Measurements from ENCODE around the gene LRRTM4.
"Not testable (repeated sequence)": the region's sequence is repeated elsewhere in the genome, so short reads cannot be mapped to it uniquely, and the experiment has no call there.

Gene LRRTM4

GRCh38 chr2:77046339-77046738, 475.8 kb downstream of the LRRTM4 start:
- no peak for DNase-seq

DNA sequence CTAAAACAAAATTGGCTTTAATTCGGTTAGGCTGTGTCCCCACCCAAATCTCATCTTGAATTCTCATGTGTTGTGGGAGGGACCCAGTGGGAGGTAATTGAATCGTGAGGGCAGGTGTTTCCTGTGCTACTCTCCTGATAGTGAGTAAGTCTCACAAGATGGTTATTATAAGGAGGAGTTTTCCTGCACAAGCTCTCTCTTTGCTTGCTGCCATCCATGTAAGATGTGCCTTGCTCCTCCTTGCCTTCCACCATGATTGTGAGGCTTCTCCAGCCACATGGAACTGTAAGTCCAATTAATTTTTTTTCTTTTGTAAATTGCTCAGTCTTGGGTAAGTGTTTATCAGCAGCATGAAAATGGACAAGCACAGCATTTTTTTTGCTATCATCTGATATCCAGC, 476.7 kb downstream of the LRRTM4 start:
- DNase-seq, result not testable (repeated sequence)

- DNase-seq, result no peak
Observed at GRCh38 chr2:77034445-77034844, 487.7 kb downstream of the LRRTM4 start.

- DNase-seq, result not testable (repeated sequence)
Observed at GRCh38 chr2:77029237-77029636, 492.9 kb downstream of the LRRTM4 start.

DNA sequence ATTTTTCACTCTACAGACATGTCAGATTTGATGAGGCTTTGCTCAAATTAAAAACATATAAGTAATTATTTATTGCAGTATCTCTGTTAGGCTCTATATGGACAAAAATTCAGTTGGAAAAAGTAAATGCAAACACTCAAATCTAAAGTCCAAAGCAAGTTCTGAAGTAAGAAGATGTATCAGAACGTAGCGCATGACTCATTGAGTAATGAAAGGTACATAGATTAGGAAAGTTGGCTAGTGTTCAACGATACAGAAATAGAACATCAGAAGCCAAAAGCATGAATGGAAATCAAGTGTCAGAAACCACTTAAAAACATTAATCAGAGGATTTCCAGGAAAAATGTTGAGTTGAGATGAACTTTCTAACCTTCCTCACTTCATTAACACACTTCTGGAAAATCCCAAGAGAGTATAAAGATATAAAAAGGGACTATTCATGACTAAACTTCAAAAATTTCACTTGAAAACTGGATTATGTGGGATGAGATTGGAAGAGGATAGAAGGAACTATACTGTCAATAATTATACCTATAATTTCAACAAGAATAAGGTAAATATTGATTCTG, 494.1 kb downstream of the LRRTM4 start:
- no peak for DNase-seq

- no peak for DNase-seq
Observed at GRCh38 chr2:77025714-77026113, 496.5 kb downstream of the LRRTM4 start.

GRCh38 chr2:77021161-77021560, 501.0 kb downstream of the LRRTM4 start:
- no peak for DNase-seq

DNA sequence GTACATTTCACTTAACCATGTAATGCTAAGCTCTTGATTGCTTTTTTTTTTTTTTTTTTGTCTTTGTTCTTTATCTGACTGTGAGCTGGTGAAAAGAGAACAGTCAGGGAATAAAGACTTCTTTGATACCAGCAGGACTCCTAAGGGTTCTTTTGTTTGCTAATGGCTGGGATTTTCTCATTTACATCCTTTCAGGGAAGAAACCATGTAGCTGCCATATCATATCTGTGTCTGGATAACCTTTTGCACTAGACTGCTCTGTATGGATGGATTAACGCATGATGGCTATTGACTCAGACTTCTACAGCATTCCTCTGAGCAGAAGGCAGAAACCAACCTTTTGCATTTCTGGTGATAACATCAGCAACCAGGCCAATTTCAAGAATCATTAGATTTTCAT, 504.0 kb downstream of the LRRTM4 start:
- DNase-seq, result no peak

- no peak for DNase-seq
Observed at GRCh38 chr2:77017355-77017745, 504.8 kb downstream of the LRRTM4 start.

DNA sequence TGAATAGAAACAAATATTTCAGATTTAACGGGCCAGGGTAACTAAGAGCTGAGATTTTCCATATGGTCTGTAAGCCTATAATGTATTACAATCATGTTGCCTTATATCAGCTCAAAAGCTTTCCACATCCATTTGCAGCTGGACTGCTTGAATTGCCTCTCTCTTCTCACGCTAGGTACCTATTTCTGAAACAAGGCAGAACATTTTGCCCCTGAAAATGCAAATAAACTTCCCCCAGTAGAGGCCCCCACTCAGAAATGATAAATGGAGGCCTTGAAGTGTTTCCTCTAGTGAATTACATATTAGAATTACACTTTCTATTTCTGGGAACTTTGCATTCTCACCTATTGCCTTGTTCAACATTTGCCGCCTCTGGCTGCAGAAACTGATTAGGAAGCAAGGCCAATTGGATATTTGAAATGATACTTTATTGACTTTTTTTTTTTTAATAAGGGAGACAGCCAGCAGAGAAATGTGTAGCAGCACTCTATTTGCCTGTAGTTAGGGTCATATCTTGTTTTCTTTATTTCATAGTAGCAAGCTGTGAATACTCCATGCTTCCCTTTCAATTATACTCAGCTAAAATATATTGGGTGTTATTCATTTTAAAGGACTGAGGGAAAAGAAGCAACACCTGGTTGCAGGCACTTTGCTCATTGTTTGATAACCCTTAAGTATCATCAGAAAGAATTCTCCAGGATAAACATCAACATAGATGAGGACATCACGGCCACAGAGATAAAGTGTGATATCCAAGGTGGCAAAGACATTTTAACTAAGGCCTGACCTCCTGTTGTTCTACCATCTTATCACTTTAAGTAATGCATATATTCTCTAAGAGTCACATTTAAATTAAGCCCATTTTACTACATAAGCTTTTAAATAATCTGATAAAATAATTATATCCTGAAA, 505.5 kb downstream of the LRRTM4 start:
- DNase-seq, result no peak

GRCh38 chr2:77013953-77014352, 508.2 kb downstream of the LRRTM4 start:
- DNase-seq, result no peak

DNA sequence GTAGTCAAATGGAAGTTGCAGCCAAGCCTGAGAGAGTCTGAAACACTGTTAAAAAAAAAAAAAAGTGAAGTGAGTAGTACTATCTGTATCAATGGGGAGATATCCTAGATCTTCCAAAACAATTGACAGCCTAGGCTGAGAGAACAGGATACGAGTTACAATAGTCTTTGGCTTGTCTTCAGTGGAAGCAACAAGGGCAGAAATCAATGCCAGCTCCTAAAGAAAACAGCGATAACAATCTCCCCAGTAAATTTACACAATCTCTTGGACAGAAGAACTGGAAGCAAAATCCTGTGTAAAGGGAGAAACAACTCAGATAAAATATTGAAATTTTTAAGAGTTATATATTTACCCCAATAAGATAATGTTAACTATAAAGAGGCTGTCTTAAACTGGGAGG, 508.7 kb downstream of the LRRTM4 start:
- DNase-seq, result no peak

DNA sequence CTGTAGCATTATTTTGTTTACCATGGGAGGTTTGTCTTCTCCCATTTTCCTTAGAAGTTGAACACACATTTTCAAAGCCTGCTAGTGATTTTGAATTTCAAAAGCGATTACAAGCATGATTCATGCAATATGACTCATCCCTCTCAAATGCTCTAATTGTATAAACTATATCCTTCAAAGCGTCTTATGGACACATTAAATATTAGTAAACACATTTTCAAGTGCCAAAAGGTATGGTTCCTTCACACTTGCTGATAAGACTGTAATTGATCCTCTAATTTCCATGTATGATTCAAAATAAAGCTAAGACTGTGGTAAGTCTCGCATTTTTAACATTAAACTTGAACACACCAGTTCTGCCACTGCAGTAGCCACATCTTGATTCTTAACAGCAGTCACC, 512.9 kb downstream of the LRRTM4 start:
- DNase-seq, result no peak

DNA sequence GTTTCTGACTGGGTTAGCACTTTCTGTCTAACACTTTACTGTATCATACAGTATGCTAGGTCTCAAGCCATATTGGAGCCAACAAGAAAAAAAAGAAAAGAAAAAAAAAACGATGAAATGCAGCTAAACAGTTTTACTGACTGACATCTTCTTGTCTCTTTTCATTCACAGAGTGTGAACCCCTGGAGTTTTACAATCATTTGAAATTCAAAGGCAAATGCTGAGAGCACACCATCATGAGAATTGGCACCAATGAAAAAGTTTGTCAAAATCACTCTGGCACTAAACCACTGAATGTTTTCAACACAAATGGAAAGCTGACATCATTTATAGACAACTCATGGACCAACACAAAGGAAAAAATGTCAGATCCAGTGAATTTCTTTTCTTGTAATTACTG, 513.3 kb downstream of the LRRTM4 start:
- no peak for DNase-seq

DNA sequence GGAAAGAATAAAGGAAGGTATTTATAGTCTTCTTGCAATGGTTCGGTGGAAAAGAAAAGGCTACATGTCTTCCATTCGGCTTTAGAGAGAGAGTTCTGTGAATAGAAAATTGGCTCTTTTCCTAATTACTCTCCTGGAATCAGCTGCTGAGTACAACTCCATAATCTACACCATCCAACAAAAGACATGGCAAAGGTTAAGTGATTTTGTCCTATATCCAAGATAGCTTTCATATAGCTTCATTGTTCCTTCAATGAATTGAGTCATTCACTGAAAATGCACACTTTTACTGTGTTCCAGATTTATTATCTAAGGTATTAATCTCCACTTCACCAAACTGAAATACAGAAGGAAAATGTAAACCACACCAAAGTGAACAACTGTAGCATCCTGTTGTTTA, 514.5 kb downstream of the LRRTM4 start:
- DNase-seq, result no peak

GRCh38 chr2:77005522-77005921, 516.7 kb downstream of the LRRTM4 start:
- DNase-seq, result no peak

- no peak for DNase-seq
Observed at GRCh38 chr2:77001895-77002294, 520.3 kb downstream of the LRRTM4 start.

GRCh38 chr2:76998704-76999103, 523.5 kb downstream of the LRRTM4 start:
- no peak for DNase-seq

GRCh38 chr2:76998152-76998551, 524.0 kb downstream of the LRRTM4 start:
- no peak for DNase-seq

GRCh38 chr2:76997296-76997695, 524.9 kb downstream of the LRRTM4 start:
- DNase-seq, result no peak

- no peak for DNase-seq
Observed at GRCh38 chr2:76985387-76986136, 536.6 kb downstream of the LRRTM4 start.

GRCh38 chr2:76984359-76984758, 537.8 kb downstream of the LRRTM4 start:
- no peak for DNase-seq

- no peak for DNase-seq
Observed at GRCh38 chr2:76980067-76980787, 541.9 kb downstream of the LRRTM4 start.

All from CD4-positive, alpha-beta T cell treated with Interleukin-17A for 4 hours (primary cell).